ENCODE results near the gene PAFAH2.
"Not testable (repeated sequence)": the region's sequence is repeated elsewhere in the genome, so short reads cannot be mapped to it uniquely, and the experiment has no call there.

Gene PAFAH2

GRCh38 chr1:25979210-25979609 lies 18.7 kb downstream of the PAFAH2 start:
- DNase-seq, result no peak

DNA sequence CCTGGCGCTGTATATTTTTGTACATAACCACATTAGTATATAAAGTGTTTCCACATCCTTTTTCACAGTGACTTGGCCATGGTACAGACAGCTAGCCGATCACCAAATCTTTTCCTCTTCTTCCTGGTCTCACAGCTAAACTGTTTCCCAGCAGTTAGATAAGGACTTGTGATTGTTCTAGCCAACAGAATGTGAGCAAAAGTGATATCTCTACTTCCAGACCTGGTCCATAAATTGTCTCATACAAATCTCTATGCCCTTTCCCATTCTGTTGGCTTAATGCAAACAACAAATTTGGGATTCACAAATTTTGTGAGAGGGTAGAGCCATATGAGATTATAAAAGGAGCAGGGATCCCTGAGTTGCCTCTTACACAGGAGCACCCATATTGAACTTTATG lies 19.5 kb downstream of the PAFAH2 start:
- no peak for DNase-seq

- no peak for DNase-seq
These were observed 20.1 kb downstream of the PAFAH2 start for GRCh38 chr1:25977801-25978200.

- DNase-seq, result no peak
These were observed 24.1 kb downstream of the PAFAH2 start for GRCh38 chr1:25973610-25974321.

- DNase-seq, result no peak
These were observed 26.1 kb downstream of the PAFAH2 start for GRCh38 chr1:25971811-25972180.

DNA sequence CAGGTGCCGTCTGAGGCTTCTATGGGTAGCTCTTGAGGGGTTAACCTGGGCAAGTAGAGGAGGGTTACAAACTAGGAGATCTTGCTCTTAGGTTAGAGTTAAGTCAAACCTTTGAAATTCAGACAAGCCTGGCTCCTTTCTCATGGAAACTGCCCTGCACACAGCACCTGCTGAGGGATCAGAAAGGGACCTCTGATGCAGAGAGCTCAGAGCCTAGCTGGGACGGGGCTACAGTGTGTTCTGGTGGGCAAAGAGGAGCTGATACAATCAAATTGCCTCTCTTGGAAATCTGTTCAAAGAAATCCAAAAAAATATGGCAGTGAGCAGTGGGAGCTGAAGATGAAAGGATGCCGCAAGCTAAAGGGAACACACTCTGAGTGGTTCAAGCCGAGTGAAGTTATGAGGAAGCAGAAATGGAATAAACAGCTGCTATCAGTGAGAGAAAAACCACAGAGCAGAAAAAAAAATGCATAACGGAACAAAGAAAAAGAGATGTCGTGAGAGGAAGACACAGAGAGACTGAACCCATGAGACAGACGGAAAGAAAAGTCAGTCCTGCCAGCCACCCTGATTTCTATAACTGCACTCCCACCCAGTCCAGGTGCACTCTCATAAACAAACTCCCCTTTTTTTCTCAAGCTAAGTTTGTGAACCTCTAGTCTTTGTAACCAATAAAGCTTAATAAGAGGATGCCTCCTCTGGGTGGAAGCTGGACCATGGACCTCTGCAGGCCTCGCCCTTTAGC lies 26.6 kb downstream of the PAFAH2 start:
- DNase-seq, result peak; percentile 30

GRCh38 chr1:25967308-25967707 lies 30.6 kb downstream of the PAFAH2 start:
- DNase-seq, result no peak

DNA sequence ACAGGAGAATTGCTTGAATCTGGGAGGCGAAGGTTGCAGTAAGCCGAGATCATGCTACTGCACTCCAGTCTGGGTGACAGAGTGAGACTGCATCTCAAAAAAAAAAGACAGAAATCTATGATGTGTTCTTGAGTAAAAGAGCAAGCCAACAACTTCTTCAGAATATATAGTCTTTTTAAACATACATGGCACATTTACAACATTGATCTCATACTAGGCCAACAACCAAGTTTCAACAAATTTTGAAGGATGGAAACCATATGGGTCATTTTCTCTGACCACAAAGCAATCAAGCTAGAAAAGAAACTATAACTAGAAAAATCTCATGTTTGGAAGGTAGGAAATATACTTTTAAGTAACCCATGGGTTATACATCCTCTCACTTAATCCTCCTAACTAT lies 38.3 kb downstream of the PAFAH2 start:
- DNase-seq, result no peak

GRCh38 chr1:25958465-25958864 lies 39.4 kb downstream of the PAFAH2 start:
- no peak for DNase-seq

- no peak for DNase-seq
These were observed 42.3 kb downstream of the PAFAH2 start for GRCh38 chr1:25955553-25955952.

DNA sequence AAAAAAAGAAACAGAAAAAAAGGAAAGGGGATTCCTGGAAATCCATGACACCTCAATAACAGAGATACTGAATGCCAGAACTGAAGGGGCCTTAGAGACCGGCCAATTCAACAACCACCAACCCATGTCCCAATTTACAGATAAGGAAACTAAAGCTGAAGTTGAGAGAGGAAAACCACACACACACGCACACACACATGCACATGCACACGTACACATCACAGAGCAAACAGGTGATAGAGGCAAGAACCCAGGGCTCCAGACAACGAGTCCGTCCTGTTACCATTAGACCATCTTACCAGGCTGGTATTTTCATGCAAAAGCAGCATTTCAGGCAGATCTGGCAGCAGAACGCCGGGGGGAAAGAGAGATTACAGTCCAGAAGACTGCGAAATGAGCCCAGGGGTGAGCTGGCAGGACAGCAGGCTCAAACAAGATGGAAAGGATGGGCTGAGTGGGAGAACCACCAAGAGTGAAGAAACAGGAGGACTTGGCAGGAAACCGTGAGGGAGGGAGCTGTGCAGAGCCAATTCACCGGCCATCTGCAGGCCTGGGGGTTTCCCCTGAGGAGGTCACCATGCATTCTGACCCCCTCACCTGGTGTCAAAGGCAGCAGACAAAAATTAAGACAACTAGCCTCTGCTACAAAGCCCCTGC lies 43.5 kb downstream of the PAFAH2 start:
- no peak for DNase-seq

GRCh38 chr1:25952841-25953401 lies 44.9 kb downstream of the PAFAH2 start:
- DNase-seq, result no peak

DNA sequence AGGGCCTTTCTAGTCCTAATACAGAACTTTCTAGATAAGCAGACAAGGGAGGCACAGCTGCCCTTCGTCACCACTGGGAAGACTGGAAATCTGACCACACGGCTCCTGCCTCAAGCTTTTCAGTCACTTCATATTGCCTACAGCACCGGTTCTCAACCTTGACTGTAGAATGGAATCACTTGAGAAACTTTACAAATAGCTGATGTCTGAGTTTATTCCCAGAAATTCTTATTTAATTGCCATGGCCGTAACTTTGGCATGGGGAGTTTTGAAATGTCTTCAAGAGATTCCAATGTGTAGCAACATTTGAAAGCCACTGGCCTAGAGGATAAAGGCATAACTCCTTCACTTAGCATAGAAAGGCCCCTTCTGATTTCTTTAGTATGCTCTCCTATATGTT lies 49.2 kb downstream of the PAFAH2 start:
- DNase-seq, result no peak

DNA sequence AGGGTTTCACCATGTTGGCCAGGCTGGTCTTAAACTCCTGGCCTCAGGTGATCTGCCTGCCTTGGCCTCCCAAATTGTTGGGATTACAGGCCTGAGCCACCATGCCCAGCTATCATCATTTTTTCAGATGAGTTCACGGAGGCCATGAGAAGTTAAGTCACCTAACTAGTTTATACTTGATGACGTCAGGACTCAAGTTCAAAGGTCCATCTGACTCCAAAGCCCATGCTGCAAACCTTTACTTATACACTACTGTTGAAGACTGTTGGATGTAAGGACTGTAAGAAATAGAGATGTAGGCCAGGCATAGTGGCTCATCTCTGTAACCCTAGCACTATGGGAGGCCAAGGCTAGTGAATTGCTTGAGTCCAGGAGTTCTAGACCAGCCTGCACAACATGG lies 50.8 kb downstream of the PAFAH2 start:
- DNase-seq, result no peak

- no peak for DNase-seq
These were observed 52.1 kb downstream of the PAFAH2 start for GRCh38 chr1:25945761-25946160.

DNA sequence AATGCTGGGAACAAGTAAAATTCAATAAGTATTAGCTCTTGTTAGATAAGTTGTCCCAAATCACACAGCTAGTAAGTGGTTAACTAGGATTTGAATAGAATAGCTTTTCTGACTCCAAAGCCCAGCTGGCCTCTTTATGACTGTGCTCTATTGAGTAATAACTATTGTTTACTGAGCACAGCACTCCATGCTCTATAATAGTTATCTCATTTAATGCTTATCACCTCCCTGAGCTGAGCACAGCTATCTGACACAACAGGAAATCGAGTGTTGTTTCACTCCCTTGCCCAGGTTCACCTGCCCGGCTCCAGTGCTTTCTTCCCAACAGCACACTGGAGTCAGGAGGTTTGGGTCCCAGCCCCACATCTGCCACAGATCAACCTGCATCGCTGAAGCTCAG lies 52.9 kb downstream of the PAFAH2 start:
- DNase-seq, result no peak

DNA sequence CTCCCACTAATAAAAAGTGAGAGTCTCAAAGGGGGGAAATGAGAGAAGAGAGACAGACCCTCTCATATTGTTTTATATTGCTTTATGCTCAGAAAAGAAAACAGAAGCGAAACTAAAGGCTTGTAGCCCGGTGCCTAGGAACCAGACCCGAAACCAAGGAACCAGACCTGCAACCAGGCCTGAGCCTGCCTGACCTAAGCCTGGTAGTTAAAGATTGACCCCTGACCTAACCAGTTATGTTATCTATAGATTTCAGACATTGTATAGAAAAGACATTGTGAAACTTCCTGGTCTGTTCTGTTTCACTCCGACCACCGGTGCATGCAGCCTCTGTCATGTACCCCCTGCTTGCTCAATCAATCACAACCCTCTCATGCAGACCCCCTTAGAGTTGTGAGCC lies 54.4 kb downstream of the PAFAH2 start:
- DNase-seq, result not testable (repeated sequence)

DNA sequence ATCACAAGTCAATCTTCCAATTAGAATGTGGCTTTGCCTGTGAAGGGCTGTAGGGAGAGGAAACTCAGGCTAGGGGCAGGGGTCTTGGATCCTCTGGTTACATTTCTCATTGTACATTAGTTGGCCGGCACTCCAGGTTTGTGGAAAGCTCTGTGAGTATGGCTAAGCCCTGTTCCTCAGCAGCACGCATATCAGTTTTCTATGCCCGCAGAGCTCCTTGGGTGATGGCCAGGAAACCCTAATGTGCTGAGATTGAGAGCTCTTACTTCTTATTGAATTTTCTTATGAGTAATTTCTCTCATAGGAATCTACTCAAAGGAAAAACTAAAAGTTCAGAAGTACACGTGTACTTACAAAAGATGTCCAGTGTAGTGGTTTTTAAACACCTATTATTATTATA lies 60.9 kb downstream of the PAFAH2 start:
- no peak for DNase-seq

GRCh38 chr1:25933479-25934365 lies 64.1 kb downstream of the PAFAH2 start:
- no peak for DNase-seq

GRCh38 chr1:25932811-25933400 lies 65.0 kb downstream of the PAFAH2 start:
- DNase-seq, result not testable (repeated sequence)

DNA sequence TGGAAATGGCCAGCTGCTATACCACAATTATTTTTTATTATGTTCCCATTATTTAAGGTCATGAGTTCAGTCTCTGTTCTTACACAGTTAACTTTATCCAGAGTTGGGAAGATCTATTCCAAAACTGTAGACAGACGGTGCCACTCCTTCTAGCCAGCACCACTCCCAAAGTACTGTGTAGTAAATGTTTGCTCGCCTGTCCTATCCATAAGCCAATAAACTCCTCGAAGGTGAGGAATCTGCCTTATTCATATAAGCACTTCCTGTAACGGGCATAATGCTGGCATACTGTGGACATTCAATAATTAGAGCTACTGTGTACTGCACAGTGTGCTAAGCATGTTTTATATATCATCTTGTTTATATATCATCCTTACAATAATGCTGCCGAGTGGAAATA lies 65.5 kb downstream of the PAFAH2 start:
- DNase-seq, result no peak

DNA sequence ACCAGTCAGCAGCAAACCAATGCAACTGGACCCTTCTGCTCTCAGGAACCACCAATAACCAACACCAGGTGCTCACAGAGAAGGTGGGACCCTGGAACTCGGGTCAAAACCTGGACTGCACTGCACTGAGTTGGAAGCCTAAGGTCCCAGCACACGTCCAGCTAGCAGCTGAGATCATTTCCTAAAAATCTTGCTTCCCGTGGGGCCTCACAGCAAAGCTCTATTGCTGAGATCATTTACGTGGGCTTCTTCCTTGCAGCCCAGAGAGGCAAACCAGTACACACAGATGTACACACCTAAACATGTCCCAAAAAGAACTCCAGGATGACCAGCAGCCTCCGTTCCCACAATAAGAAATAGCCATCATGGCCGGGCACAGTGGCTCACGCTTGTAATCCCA lies 68.8 kb downstream of the PAFAH2 start:
- no peak for DNase-seq

Measured in activated CD4-positive, alpha-beta T cell treated with anti-CD3 and anti-CD28 coated beads, Interleukin-10, Interleukin-2, amounts not matched to agents 100 ng/mL and 50 ng/mL, durations not matched to agents 16 hours and 8 hours (primary cell).